HuH-7.5 (cell line): ENCODE results near the gene SNRNP25.
"Not testable (repeated sequence)": the region's sequence is repeated elsewhere in the genome, so short reads cannot be mapped to it uniquely, and the experiment has no call there.

Experiments
- DNase-seq: peaks from one replicate; pipeline ENCODE4 v3.0.0; 2011; ENCODE audit warnings: low spot score

The SNRNP25 gene

DNA sequence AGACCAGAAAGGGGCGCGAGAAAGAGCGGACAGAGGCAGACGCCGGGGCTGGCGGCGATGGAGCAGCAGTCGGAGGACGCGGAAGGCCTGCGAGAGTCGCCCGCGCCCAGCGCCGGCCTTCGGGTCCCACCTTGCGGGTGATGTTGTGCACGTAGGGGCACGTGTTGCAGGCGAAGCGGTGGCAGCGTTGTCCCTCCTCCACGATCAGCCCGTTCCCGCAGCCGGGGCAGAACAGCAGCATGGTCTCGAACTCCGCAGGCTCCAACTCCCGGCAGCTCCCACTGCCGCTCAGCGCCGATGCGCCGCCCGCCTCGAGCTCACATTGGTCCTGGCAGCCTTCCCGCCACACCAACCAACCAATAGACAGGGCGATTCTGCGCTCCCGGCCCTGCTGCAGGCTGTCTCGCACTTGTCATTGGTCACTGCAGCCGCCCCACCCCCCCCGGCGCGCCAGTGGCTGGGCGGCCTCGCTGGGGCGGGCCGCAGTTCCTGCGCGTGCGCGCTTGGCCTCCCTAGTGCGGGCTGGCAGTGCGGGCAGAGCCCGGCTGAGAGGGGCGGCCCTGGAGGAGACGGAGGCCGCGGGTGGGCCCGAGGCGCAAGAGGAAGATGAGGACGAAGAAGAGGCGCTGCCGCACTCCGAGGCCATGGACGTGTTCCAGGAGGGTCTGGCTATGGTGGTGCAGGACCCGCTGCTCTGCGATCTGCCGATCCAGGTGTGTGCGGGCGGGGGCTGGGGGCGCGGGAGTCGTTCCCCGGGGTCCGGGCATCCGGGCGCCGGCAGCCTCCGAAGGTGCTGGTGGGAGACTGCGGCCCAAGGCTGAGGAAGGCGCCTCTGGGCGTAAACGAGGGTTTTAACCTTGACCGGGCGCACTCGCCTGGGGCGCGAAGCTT lies at the start of gene SNRNP25, which contains the start of gene POLR3K:
TSS of gene SNRNP25 (plus strand) at position 483 of the 891 bp plus-strand sequence. CDS start at position 672, 189 bp downstream.
TSS of gene POLR3K (minus strand) at position 263 of the 891 bp plus-strand sequence. CDS start at position 241, 22 bp downstream.
- DNase-seq, result peak; percentile 98

DNA sequence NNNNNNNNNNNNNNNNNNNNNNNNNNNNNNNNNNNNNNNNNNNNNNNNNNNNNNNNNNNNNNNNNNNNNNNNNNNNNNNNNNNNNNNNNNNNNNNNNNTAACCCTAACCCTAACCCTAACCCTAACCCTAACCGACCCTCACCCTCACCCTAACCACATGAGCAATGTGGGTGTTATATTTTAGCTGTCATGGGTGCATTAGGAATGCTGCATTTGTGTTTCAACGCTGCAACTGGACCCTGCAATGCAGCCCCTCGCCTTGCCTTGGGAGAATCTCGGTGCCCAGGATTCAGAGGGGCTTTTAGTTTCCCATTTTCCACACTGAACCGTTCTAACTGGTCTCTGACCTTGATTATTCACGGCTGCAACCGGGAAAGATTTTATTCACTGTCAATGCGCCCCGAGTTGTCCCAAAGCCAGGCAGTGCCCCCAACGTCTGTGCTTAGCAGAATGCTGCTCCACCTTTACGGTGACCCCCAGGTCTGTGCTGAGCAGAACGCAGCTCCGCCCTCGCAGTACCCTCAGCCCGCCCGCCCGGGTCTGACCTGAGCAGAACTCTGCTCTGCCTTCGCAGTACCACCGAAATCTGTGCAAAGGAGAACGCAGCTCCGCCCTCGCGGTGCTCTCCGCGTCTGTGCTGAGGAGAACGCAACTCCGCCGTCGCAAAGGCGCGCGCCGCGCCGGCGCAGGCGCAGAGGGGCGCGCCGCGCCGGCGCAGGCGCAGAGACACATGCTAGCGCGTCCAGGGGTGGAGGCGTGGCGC lies 43.5 kb upstream of the SNRNP25 start:
- no peak for DNase-seq

DNA sequence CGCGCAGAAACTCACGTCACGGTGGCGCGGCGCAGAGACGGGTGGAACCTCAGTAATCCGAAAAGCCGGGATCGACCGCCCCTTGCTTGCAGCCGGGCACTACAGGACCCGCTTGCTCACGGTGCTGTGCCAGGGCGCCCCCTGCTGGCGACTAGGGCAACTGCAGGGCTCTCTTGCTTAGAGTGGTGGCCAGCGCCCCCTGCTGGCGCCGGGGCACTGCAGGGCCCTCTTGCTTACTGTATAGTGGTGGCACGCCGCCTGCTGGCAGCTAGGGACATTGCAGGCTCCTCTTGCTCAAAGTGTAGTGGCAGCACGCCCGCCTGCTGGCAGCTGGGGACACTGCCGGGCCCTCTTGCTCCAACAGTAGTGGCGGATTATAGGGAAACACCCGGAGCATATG lies 42.9 kb upstream of the SNRNP25 start:
- not testable (repeated sequence) for DNase-seq

DNA sequence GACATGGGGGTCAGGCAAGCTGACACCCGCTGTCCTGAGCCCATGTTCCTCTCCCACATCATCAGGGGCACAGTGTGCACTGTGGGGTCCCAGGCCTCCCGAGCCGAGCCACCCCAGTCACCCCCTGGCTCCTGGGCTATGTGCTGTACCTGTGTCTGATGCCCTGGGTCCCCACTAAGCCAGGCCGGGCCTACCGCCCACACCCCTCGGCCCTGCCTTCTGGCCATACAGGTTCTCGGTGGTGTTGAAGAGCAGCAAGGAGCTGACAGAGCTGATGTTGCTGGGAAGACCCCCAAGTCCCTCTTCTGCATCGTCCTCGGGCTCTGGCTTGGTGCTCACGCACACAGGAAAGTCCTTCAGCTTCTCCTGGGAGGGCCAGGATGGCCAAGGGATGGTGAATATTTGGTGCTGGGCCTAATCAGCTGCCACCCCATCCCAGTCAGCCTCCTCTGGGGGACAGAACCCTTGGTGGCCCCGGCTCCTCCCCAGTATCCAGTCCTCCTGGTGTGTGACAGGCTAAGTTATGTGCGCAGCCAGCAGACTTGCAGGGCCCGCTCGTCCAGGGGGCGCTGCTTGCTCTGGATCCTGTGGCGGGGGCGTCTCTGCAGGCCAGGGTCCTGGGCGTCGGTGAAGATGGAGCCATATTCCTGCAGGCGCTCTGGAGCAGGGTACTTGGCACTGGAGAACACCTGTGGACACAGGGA lies 36.4 kb upstream of the SNRNP25 start:
- DNase-seq, result not testable (repeated sequence)

DNA sequence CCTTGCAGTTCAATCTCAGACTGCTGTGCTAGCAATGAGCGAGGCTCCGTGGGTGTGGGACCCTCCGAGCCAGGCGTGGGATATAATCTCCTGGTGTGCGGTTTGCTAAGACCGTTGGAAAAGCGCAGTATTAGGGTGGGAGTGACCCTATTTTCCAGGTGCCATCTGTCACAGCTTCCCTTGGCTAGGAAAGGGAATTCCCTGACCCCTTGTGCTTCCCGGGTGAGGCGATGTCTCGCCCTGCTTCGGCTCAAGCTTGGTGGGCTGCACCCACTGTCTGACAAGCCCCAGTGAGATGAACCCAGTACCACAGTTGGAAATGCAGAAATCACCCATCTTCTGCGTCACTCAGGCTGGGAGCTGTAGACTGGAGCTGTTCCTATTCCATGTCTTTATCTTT lies 32.7 kb upstream of the SNRNP25 start:
- not testable (repeated sequence) for DNase-seq

DNA sequence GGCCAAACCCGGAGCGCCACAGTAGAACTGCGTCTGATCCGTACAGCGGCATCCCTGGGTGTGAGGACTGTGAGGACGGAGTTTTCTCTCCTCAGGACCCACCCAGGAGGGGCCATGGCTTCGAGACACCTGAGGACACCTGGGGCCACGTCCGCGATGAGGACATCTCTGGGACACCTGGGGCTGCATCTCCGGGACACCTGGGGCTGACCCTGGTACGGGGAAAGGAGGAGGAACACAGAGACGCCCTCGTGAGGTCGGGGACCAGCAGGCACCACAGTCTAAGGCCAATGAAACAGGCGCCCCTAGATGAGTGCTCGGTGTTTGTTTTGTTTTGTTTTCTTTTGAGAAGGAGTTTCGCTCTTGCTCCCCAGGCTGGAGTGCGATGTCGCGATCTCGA lies 29.5 kb upstream of the SNRNP25 start:
- not testable (repeated sequence) for DNase-seq

DNA sequence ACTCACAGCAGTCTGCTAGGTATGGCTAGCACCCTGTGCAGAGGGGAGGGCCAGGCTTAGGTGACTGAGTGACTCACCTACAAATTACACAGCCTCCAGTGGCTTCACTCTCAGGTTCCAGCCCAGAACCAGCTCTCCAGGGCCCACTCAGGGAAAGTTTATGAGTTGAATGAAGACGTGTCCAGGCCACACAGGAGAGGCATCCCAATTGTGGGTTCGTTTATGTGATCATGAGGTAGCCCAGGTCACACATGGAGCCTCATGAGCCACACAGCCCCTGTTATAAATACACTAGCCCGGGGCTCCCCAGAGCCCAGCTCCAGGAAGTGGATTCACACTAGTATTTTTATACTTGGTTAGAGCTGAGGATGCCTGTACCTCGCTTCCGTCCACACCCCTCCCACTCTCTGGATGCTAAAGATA lies 27.7 kb upstream of the SNRNP25 start:
- DNase-seq, result not testable (repeated sequence)

DNA sequence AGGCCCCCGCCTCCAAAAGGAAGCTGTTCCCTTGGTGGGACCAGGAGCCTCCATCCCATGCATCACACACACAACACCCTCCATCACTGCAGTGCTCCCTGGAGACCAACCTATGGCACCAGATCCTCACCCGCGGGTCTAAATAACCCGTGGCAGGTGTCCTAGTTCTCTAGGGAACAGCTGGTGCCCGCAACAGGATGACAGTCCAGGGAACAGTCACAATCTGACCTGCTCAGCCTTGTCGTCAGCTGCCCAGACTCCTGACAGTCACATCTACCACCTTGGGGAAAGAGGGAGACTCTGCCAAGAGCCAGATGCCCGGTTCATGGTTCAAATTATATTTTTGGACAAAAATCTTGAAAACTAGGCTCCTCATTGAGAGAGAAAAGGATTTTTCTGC lies 23.0 kb upstream of the SNRNP25 start:
- DNase-seq, result not testable (repeated sequence)

DNA sequence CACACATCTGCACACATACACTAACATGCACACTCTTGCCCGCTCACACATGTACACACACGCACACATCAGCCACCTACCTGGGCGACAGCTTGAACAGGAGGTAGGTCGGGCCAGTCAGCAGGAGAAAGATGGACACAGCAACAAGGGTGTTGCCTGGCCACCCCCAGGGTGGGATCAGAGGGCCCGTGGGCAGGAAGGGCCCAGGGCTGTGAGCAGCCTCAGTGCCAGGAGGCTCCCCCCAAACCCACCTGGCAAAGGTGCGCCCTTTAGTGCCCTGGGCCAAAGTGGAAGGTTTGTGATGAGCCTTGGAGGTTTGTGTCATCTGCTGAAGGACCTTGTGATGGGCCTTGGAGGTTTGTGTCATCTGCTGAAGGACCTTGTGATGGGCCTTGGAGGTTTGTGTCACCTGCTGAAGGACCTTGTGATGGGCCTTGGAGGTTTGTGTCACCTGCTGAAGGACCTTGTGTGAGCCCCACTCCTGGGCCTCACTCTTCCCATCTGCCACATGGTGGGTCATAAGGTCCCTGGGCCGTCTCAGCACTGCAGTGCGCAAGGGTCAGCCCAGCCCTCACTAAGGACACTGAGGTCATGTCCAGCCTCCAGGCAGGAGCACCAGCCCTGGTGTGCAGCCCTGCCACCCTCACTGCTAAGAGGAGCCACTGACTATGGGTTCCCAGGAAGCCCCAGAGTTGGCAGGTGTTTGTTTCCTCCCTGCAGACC lies 20.3 kb upstream of the SNRNP25 start:
- not testable (repeated sequence) for DNase-seq

DNA sequence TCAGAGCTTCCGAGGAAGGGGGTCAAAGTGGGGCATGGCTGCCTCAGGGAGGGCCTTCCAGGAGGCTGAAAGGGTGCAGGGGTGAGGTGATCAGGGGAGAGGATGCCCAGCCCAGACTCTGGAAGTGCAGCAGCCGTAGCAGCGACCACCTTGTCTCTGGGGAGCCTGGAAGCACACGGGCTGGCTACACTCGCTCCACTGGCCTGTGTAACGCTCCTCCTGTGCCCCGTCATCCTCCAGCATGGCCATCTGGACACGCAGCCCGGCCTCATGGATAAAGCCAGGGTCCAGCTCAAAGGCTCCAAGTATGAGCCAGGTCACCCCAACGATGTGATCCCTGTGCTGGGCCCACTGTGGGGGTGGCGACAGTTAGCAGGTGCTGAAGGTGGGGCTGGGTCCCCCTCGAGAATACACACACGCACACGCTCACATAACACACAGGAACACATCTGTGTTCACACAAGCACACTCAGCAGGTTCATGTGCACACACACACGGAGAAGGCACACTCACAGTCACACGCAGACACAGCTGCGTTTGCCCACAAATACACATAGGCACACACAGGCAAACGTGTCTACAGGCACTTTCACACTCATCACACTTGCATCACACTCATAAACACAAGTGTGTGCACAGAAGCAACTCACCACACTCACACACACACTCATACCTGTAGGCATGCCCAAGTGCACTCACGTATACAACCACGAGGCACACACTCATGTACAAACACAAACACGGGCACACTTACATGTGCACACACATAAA lies 19.6 kb upstream of the SNRNP25 start:
- DNase-seq, result no peak

DNA sequence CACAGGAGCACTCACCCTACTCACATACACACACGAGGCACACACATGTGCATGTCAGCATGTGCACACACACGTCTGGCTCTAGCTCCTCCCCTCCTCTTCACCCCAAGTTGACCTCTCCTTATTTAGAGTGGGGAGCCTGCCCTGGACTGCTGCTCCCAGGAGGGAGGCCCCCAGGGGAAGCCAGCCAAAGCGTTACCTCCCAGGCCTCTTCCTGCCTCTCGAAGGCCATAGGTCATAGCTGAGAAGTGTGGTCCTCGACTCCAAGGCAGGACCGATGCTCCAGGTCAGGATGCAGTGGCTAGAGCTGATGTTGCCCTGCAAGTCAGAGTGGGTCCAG lies 19.0 kb upstream of the SNRNP25 start:
- DNase-seq, result no peak

DNA sequence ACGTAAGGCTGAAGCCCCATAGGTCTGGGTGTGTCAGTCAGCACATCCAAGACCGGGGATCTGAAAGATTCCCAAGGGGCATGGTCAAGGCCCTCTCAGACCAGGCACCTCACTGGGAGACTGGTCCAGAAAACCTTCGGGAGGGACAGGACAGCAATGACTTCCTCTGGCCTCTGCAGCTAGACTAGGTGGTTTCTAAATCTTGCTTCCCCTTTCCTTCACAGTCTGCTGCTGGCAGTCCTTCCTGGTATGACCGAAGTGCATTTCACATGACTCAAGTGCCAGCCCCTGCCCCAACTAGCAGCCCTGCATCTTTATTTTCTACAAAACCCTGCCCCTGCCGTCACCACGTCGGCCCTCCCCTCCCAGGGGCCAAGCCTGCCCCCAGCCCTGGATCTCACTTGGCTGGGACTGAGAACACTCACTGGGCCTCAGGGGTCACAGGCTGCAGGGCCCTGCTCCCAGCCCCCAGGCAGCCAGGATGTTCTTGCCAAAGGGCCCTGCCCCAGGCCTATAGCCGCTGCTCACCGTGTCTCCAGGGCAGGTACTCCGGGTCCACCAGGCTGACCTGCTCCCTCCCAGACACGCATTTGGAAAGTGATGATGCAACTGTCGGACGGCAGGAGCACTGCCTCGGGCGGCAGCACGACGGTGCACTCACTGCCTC lies 18.5 kb upstream of the SNRNP25 start:
- no peak for DNase-seq

DNA sequence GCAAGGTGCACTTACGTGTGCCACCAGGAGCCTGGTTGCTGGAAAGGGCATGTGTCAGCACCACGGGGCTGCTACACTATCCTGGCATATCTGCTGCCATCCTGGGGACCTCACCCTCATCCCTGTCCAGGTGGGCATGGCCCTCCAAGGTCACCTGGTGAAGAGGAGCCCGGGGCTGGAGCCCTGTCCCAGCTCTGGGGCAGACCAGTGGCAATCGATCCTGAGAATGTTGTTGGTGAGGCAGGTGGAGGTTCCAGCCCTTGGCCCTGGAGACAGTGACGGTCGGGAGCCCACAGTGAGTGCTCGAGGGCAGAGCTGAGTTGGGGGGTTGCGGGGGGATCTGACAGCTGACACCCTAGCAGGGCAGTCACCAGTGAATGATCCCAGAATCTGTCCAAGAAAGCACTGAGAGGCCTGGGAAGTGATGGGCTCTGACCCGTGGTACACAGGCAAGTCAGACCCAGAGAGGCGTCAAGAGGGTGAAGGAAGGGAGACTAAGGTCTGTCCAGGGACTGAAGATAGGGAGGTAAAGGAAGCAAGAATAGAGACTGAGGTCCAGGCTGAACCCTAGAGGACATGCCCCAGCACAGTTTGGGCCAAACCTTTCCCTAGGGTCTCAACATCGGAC lies 17.8 kb upstream of the SNRNP25 start:
- no peak for DNase-seq

DNA sequence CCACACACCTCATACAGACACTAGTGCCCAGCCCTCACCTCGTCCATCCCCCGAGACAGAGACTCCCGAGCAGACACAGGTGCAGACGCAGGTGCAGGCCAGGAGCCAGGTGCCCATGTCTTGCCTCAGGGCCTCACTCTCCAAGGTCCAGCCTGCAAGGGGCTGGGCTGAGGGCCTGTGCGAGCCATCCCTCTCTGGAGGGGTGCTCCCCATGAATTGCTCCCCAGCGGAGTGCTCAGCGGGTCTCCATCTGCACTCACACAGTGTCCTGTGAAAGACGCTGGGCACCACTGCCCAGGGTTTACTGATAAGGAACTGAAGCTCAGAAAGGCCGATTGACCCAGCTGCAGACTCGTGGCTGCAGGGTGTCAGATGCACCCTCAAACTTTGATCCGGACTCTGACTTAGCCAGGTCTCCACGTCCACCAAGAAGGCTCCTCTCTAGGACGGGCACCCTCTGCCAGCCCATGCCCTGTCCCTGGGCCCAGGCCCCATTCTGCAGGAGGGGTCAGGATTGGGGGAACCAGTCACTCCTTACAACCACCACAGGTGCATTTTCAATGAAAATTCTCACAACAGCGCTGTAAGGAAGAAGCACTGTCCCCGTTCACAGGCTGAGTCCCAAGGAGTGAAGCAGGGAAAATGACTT lies 17.2 kb upstream of the SNRNP25 start:
- no peak for DNase-seq

DNA sequence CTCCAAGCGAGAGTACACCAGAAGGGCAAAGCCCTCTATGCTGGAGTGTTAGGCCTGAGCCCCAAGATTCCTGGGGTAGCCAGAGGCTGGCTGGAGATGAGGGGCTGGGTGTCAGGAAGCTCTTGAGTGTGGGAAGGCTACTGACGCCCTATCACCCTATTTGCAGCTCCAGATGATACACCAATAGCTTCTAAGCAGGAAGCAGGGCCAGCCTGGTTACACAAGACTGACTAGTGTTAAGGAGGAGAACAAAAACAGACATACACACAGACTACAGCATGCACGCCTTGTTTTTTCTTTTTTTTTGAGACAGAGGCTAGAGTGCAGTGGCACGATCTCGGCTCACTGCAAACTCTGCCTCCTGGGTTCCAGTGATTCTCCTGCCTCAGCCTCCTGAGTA lies 16.1 kb upstream of the SNRNP25 start:
- DNase-seq, result no peak

DNA sequence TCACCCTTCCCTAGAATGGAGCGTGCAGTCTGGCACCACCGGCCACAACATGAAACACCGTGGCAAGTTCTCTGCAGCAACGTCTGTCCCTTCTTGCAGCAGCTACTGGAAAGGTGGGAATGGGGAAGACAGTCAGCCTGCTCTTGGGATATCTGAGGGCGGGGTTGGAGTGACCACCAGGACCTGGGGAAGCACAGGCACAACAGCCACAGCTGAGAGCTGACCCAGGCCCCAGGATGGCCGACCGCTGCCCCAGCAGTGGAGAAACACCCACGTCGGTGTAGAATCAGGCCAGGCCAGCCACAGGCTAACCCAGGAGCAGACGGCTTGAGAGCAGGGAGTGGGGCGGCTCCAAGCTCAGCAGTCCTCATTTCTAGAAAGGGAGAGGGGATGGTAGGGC lies 15.4 kb upstream of the SNRNP25 start:
- not testable (repeated sequence) for DNase-seq

DNA sequence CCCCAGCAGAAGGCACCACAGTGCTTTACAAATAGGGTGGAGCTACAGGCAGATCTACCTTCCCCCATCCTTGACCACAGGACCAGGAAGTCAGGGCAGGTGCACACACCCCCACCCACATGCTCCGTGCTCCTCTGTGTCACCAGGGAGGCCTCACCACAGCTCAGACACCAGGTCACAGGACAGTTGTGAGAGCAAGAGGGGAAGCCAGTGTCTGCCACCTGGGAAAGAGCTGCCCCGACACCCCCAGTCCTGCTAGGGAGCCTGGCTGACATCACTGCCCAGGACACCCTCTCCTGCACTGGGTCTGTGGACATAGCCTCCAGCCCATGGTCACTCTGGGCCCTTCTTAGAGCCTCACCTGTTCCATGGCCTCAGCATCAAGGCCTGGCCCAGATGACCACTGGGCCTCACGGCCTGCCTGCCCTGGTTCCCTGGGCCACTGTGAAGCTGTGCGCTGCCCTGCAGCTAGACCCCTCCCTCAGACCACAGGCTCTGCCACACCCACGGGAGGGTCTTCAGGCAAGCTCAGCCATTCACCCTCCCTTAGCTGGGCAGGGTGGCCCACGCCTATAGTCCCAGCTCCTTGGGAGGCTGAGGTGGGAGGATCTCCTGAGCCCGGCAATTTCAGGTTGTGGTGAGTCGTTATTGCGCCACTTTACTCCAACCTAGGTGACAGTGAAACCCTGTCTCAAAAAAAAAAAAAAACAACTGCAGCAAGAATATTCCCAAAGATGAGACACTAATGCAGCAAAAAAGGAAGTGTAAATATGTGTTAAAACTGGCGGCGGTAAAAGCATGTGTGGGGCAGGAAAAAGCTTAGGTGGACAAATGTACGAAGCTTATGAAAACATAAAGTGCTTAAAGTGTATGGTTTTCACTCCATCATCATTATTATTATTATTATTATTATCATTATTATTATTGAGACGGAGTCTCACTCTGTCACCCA lies 14.4 kb upstream of the SNRNP25 start:
- no peak for DNase-seq

DNA sequence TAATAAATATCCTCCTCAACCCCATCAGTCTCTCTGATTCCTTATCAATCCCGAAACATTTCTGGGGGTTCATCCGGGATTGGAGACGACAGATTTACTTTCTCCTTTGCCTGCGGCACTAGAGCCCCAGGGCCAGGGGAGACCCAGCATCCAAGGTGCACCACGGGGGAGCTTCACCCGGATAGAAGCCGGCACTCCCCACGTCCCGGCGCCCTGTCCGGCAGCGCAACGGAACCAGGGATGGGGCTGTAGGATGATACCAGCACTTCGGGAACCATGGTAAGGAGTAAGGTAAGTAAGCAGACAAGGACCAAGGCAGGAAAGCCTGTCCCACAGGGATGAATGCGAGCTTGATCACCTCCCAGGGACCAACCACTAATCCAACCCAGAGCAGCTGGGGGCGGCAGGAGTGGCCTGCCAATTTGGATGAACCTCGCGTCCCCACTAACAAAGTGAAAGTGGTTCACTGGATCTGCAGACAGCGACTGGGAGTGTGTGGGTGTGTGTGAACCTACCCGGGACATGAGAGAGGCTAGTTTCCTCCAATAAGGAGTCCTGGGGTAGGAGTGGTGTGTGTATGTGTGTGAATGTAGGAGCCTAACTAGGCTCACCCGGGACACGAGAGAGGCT lies 12.1 kb upstream of the SNRNP25 start:
- no peak for DNase-seq
